Mesenteric fat pad (tissue), 1 donor: Measurements from ENCODE around the gene GSS. TPM values are rescaled to one million over a fixed set of nuclear protein-coding genes. Genes with fewer than 3 reads are reported as not detected.

ENCODE experiments used
- microRNA-seq: library from miRNA; unstranded; fragments of <30 nt; microRNA quantifications from one replicate; pipeline ENCODE4 v1.2.0, GENCODE V29; 2020; ENCODE audit warnings: borderline number of aligned reads
- total RNA-seq: library from RNA; stranded (reverse); fragmentation: NEBNext Ultra II Directional; extraction: Animal tissue kit (Norgen Biotek cat#: 25700); gene quantifications from one replicate; pipeline ENCODE4 v1.2.1, GENCODE V29; 2021
- donor health status: DM: yes; HTN: yes; CAD: no.

GSS gene
- total RNA-seq, 1 donor from 2014 or later = 33.3 TPM

Small RNA genes within 50 kb of the gene (microRNA-seq; reads per million reads assigned to microRNA genes)
- gene MIR499A (not detected), gene MIR499B (not detected)

Other genes starting within 250 kb of the GSS start
- 24.4 TPM for gene NCOA6, start 130.2 kb downstream of the GSS start, total RNA-seq
- gene GGT7, start 83.0 kb downstream of the GSS start, total RNA-seq = 15.6 TPM
- 127 TPM for gene ACSS2, start 79.2 kb downstream of the GSS start, total RNA-seq
- gene MYH7B, start 62 bp upstream of the GSS start, total RNA-seq = 0.06 TPM
- gene TRPC4AP, start 137.0 kb upstream of the GSS start, total RNA-seq = 85.2 TPM
- gene EDEM2, start 191.5 kb upstream of the GSS start, total RNA-seq = 58.6 TPM
- gene PROCR, start 216.3 kb upstream of the GSS start, total RNA-seq = 103 TPM